RWPE1 (cell line): Measurements from ENCODE around the gene HDAC4.

Experiments
- CTCF ChIA-PET: fragments of 350-600 bp; sonication (Branson Sonifier 250); formaldehyde crosslinking; extraction: SDS; loops from one replicate; lab custom pipeline; 2021; lab: Yijun Ruan, JAX
- POLR2A ChIA-PET: fragments of 400-600 bp; formaldehyde crosslinking; extraction: SDS; loops from one replicate; lab custom pipeline; 2020; ENCODE audit warnings: antibody characterized with exemption; ENCODE audit not compliant: low non-redundant PET; lab: Yijun Ruan, JAX
- DNase-seq: peaks from one replicate; pipeline ENCODE4 v3.0.0; 2012; ENCODE audit warnings: low spot score
- H3K27ac ChIP-seq: fragments of 450-650 bp; 2 replicates; pipeline ENCODE4 v1.5.1; 2017
- TF ChIP-seq, protein P1 (sequence below): fragments of 450-650 bp; conservative IDR thresholded peaks from 2 replicates; pipeline ENCODE4 v1.5.1; 2017; ENCODE audit warnings: low read depth, mild to moderate bottlenecking

HDAC4 gene

GRCh38 chr2:239206042-239206441 is 194.8 kb downstream of the HDAC4 start:
- H3K27ac ChIP-seq, result no peak overlapping the region
- TF ChIP-seq, protein P1, sequence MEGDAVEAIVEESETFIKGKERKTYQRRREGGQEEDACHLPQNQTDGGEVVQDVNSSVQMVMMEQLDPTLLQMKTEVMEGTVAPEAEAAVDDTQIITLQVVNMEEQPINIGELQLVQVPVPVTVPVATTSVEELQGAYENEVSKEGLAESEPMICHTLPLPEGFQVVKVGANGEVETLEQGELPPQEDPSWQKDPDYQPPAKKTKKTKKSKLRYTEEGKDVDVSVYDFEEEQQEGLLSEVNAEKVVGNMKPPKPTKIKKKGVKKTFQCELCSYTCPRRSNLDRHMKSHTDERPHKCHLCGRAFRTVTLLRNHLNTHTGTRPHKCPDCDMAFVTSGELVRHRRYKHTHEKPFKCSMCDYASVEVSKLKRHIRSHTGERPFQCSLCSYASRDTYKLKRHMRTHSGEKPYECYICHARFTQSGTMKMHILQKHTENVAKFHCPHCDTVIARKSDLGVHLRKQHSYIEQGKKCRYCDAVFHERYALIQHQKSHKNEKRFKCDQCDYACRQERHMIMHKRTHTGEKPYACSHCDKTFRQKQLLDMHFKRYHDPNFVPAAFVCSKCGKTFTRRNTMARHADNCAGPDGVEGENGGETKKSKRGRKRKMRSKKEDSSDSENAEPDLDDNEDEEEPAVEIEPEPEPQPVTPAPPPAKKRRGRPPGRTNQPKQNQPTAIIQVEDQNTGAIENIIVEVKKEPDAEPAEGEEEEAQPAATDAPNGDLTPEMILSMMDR, result no peak
- ChIA-PET POLR2A (no interaction called here), CTCF (no interaction called here)
- DNase-seq, result no peak

DNA sequence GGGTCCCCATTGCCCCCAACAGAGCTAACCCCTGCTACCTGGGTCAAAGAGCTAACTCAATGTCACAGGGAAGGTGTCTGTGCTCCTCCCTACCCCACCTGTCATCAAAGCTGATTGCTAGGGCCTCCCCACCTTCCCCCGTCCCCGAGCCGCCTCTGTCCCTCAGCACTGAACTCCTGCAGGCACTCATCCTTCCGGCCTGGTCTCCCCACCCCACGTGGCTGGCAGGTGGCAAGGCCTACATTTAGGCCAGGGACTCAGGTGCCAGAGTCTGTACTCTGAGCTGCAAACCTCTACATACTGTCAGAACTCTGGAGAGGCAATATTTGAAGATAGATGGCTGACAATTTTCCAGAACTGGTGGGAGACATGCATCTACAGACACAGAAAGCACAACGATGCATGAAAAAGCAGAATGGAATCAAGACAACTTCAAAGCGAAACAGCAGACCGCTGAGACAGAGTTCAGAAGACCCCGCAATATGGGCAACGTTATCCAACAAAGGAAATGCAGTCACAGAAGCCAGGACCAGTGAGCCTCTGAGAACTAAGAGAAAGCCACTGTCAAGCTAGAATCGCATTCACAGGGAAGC is 195.8 kb downstream of the HDAC4 start:
- TF ChIP-seq, protein P1, result no peak
- ChIA-PET POLR2A (no interaction called here), CTCF (interaction anchor here (0.6 kb wide), 1 partner anchor 11 kb away, joined by 3 read pairs; no protein-coding TSS in a partner anchor)
- H3K27ac ChIP-seq, result no peak overlapping the region
- DNase-seq, result no peak

DNA sequence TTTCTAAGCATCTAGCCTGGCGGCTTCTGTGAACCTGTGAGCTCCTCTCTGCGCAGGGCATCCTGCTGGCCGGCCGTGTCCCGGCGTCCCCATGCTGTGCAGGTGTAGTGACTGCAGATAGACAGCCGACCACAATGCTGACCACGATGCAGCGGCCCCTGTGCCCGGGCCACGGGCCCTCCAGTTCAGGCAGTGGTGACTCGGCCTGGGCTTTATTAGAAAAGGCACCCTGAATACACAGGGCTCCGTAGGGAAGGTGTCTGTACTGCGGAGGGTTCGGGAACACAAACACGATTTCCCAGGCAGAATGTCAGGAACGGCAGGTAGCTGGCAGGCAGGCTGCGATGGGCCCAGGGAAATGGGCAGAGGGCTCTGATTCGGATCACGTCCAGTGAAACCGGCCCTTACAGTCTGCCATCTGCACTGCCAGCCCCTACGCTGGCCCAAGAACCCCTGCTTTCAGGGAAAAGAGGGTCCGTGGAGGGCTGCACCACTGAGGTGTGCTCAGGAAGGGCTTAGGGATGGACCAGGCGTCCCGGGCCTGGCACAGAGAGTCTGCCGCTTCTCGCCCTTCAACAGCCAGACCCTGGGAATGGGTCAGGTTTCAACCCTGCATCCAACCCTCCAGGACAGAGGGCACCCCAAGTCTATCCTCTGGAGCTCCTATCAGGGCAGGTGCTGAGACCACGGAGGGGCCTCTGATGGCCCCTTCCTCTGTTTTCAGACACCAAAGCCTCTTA is 196.5 kb downstream of the HDAC4 start:
- ChIA-PET CTCF (interaction anchor here (0.6 kb wide), 1 partner anchor 10 kb away, joined by 3 read pairs; no protein-coding TSS in a partner anchor), POLR2A (no interaction called here)
- H3K27ac ChIP-seq, result no peak overlapping the region
- TF ChIP-seq, protein P1, result no peak
- no peak for DNase-seq

DNA sequence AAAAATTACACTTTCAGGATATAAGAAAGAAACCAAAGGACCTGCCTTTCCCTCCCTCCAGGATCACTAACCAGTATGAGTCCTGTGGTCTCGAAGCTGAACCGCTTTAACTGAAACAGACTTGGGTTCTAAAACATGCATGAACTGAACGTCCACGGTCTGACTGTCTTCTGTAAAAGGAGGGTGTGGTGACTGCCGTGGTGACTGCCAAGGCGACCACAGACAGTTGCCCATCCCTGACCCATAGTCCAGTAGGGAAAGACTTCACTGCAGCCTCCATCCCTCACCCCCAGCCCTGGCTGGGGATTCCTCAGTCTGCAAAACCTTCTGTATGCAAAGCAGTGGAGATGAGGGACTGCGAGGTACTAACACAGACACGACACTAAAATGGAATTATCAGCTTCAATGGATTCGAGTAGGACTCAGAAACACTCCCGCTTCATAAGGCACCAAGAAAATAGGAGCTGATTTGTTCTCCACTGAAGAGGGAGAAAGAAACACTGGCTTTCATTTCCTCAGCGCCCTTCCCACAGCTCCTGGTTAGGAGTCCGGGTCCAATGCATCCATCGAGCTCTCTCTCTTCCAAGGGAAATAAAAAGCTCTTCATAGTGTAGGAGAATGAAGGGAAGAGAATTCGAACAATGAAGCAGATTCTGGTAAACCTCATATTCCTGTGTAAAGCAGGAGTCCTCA is 197.2 kb downstream of the HDAC4 start:
- TF ChIP-seq, protein P1, result no peak
- ChIA-PET CTCF (interaction anchor here (0.5 kb wide), 1 partner anchor 1368 kb away, joined by 3 read pairs; no protein-coding TSS in a partner anchor), POLR2A (no interaction called here)
- DNase-seq, result no peak
- no peak overlapping the region for H3K27ac ChIP-seq

- peak overlapping the region; percentile 48 for H3K27ac ChIP-seq
These were observed 198.0 kb downstream of the HDAC4 start for GRCh38 chr2:239202836-239203235.

DNA sequence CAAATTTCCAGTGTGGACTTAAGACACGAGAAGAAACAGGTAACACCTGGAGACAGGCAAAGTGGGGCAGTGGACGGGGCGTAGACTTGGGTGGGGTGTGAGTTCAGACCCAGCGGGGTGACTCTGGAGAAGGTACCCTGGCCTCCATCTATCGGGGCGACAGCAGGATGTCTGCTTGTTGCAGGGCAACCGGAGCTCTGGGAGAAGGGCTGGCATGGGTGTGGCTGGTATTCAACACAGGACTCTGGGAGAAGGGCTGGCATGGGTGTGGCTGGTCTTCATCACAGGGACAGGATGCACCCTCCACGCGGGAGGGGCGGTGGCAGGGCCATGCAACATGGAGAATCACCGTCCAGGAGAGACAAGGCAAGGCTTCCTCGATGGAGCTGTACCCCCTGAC is 198.5 kb downstream of the HDAC4 start:
- peak overlapping the region; percentile 48 for H3K27ac ChIP-seq
- TF ChIP-seq, protein P1, result no peak
- POLR2A ChIA-PET, result no interaction called here
- CTCF ChIA-PET, result no interaction called here
- no peak for DNase-seq

More at GRCh38 chr2:239202836-239203235, 198.0 kb downstream of the HDAC4 start:
- ChIA-PET POLR2A (no interaction called here), CTCF (no interaction called here)
- no peak for DNase-seq
- TF ChIP-seq, protein P1, result no peak
